RWPE2 (cell line): ENCODE measurements around the gene RGS7.

Experiments used
- ATAC-seq: fragments of 200-7000 bp; cut with Tn5 transposase; 3 replicates; pipeline ENCODE4 v1.9.1; 2021; ENCODE audit warnings: low read depth
- DNase-seq: peaks from one replicate; pipeline ENCODE4 v3.0.0-alpha.2; 2020; ENCODE audit warnings: low spot score
- H3K27ac ChIP-seq: fragments of 450-650 bp; 2 replicates; pipeline ENCODE4 v1.5.1; 2017; ENCODE audit warnings: mild to moderate bottlenecking; ENCODE audit not compliant: poor library complexity, severe bottlenecking
- H3K27me3 ChIP-seq: fragments of 250-450 bp; sonication (Bioruptor Pico); 2 replicates; pipeline ENCODE4 v1.5.1; 2021; ENCODE audit warnings: mild to moderate bottlenecking, moderate library complexity; ENCODE audit not compliant: insufficient read depth, poor library complexity, severe bottlenecking
- H3K36me3 ChIP-seq: fragments of 250-450 bp; sonication (Bioruptor Pico); 2 replicates; pipeline ENCODE4 v1.5.1; 2020; ENCODE audit warnings: low read depth, mild to moderate bottlenecking, moderate library complexity
- H3K4me1 ChIP-seq: fragments of 250-450 bp; sonication (Bioruptor Pico); 2 replicates; pipeline ENCODE4 v1.5.1; 2021; ENCODE audit warnings: mild to moderate bottlenecking, moderate library complexity; ENCODE audit not compliant: insufficient read depth, poor library complexity, severe bottlenecking
- H3K4me3 ChIP-seq: fragments of 250-450 bp; sonication (Bioruptor Pico); 2 replicates; pipeline ENCODE4 v1.5.1; 2021; ENCODE audit warnings: mild to moderate bottlenecking, moderate library complexity; ENCODE audit not compliant: severe bottlenecking
- H3K9me3 ChIP-seq: fragments of 250-450 bp; sonication (Bioruptor Pico); 2 replicates; pipeline ENCODE4 v1.5.1; 2021; ENCODE audit warnings: mild to moderate bottlenecking, moderate library complexity; ENCODE audit not compliant: severe bottlenecking
- TF ChIP-seq, protein P1 (sequence below): fragments of 450-650 bp; IDR thresholded peaks from one replicate; pipeline ENCODE4 v1.5.1; 2017; ENCODE audit warnings: mild to moderate bottlenecking, moderate library complexity; ENCODE audit not compliant: poor library complexity, severe bottlenecking

Gene RGS7

GRCh38 chr1:241391926-241392710 lies 35.1 kb upstream of the RGS7 start:
- H3K27ac ChIP-seq = no peak overlapping the region
- no peak for ATAC-seq
- H3K4me1 ChIP-seq = no peaks in the 10 kb centered on the region
- no peaks in the 10 kb centered on the region for H3K36me3 ChIP-seq
- no peak for DNase-seq
- H3K4me3 ChIP-seq = no peak overlapping the region
- H3K9me3 ChIP-seq = no peaks in the 10 kb centered on the region
- no peaks in the 10 kb centered on the region for H3K27me3 ChIP-seq
- TF ChIP-seq, protein P1, sequence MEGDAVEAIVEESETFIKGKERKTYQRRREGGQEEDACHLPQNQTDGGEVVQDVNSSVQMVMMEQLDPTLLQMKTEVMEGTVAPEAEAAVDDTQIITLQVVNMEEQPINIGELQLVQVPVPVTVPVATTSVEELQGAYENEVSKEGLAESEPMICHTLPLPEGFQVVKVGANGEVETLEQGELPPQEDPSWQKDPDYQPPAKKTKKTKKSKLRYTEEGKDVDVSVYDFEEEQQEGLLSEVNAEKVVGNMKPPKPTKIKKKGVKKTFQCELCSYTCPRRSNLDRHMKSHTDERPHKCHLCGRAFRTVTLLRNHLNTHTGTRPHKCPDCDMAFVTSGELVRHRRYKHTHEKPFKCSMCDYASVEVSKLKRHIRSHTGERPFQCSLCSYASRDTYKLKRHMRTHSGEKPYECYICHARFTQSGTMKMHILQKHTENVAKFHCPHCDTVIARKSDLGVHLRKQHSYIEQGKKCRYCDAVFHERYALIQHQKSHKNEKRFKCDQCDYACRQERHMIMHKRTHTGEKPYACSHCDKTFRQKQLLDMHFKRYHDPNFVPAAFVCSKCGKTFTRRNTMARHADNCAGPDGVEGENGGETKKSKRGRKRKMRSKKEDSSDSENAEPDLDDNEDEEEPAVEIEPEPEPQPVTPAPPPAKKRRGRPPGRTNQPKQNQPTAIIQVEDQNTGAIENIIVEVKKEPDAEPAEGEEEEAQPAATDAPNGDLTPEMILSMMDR = no peak

GRCh38 chr1:241390526-241390925 lies 33.5 kb upstream of the RGS7 start:
- ATAC-seq (no peak), DNase-seq (no peak)
- H3K4me1 ChIP-seq = no peaks in the 10 kb centered on the region
- TF ChIP-seq, protein P1 = no peak
- no peaks in the 10 kb centered on the region for H3K27me3 ChIP-seq
- H3K9me3 ChIP-seq = no peaks in the 10 kb centered on the region
- H3K27ac ChIP-seq = no peak overlapping the region
- H3K4me3 ChIP-seq = no peak overlapping the region
- no peaks in the 10 kb centered on the region for H3K36me3 ChIP-seq

DNA sequence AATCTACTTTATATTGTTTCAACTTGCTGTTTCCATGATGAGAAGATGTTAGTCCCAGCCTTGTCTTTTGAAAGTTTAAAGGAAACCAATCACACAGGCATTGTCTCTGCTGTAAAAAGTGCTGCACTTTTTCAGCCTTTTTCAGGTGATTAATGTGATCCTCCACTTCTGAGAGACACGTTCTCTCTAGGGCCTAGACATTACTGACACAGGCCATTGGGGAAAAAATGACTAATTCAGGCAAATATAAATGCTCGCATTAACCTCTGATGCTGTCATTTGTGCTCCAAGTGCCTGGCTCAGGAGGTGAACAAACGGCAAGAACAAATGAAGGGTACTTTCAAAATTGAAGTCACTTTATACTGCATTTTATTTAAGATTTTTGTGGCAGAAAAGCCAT lies 32.4 kb upstream of the RGS7 start:
- TF ChIP-seq, protein P1 = no peak
- no peaks in the 10 kb centered on the region for H3K4me1 ChIP-seq
- DNase-seq (no peak), ATAC-seq (no peak)
- H3K36me3 ChIP-seq = no peaks in the 10 kb centered on the region
- H3K4me3 ChIP-seq = no peak overlapping the region
- no peak overlapping the region for H3K27ac ChIP-seq
- H3K9me3 ChIP-seq = no peaks in the 10 kb centered on the region
- no peaks in the 10 kb centered on the region for H3K27me3 ChIP-seq

GRCh38 chr1:241387216-241387615 lies 30.2 kb upstream of the RGS7 start:
- Histone ChIP-seq H3K36me3 (no peaks in the 10 kb centered on the region), H3K4me3 (no peak overlapping the region), H3K27ac (no peak overlapping the region), H3K9me3 (no peaks in the 10 kb centered on the region), H3K4me1 (no peaks in the 10 kb centered on the region), H3K27me3 (no peaks in the 10 kb centered on the region)
- ATAC-seq = no peak
- TF ChIP-seq, protein P1 = no peak
- no peak for DNase-seq

- Histone ChIP-seq H3K4me1 (no peaks in the 10 kb centered on the region), H3K36me3 (no peaks in the 10 kb centered on the region), H3K9me3 (no peaks in the 10 kb centered on the region), H3K4me3 (no peak overlapping the region), H3K27ac (no peak overlapping the region), H3K27me3 (no peaks in the 10 kb centered on the region)
- DNase-seq (no peak), ATAC-seq (no peak)
- TF ChIP-seq, protein P1 = no peak
Measured at GRCh38 chr1:241376701-241377100, 19.7 kb upstream of the RGS7 start.
